GM23338 (cell line): ENCODE results near the gene SGCG. TPM values are rescaled to one million over a fixed set of nuclear protein-coding genes. Genes with fewer than 3 reads are reported as not detected.

Experiments used
- ATAC-seq: fragments of 200-7000 bp; cut with Tn5 transposase; 3 replicates; pipeline ENCODE4 v1.9.1; 2020
- DNase-seq: peaks from one replicate; pipeline ENCODE4 v3.0.0-alpha.2; 2015; ENCODE audit warnings: low spot score
- H2AFZ ChIP-seq: fragments of 200-600 bp; sonication (generic); 2 replicates; pipeline ENCODE4 v1.8.0; 2016; ENCODE audit warnings: antibody characterized with exemption, mild to moderate bottlenecking, moderate library complexity
- H3F3A ChIP-seq: fragments of 200-600 bp; sonication (generic); replicated peaks from 2 replicates; pipeline ENCODE4 v1.8.0; 2017; ENCODE audit warnings: antibody characterized with exemption, mixed run types, low read depth
- H3K27ac ChIP-seq: fragments of 200-600 bp; sonication (generic); 2 replicates; pipeline ENCODE4 v1.6.1; 2016; ENCODE audit warnings: low read depth
- H3K27me3 ChIP-seq: fragments of 200-600 bp; sonication (generic); 2 replicates; pipeline ENCODE4 v1.8.0; 2016; ENCODE audit warnings: mild to moderate bottlenecking, mixed run types, moderate library complexity; ENCODE audit not compliant: insufficient read depth
- H3K36me3 ChIP-seq: fragments of 200-600 bp; sonication (generic); 2 replicates; pipeline ENCODE4 v1.8.0; 2016; ENCODE audit warnings: mild to moderate bottlenecking; ENCODE audit not compliant: insufficient read depth
- H3K4me1 ChIP-seq: fragments of 200-600 bp; sonication (generic); 2 replicates; pipeline ENCODE4 v1.8.0; 2016; ENCODE audit warnings: mild to moderate bottlenecking, moderate library complexity; ENCODE audit not compliant: insufficient read depth
- H3K4me2 ChIP-seq: fragments of 200-600 bp; sonication (generic); 2 replicates; pipeline ENCODE4 v1.7.1; 2017; ENCODE audit warnings: mixed run types
- H3K4me3 ChIP-seq: fragments of 200-600 bp; sonication (generic); 2 replicates; pipeline ENCODE4 v1.6.1; 2016; ENCODE audit warnings: mixed run types
- H3K79me2 ChIP-seq: fragments of 200-600 bp; sonication (generic); replicated peaks from 2 replicates; pipeline ENCODE4 v1.8.0; 2017; ENCODE audit warnings: mild to moderate bottlenecking; ENCODE audit not compliant: insufficient read depth
- H3K9me2 ChIP-seq: fragments of 200-600 bp; sonication (generic); 2 replicates; pipeline ENCODE4 v1.8.0; 2017; ENCODE audit not compliant: insufficient read depth
- H4K20me1 ChIP-seq: fragments of 200-600 bp; sonication (generic); replicated peaks from 2 replicates; pipeline ENCODE4 v1.8.0; 2017; ENCODE audit warnings: mild to moderate bottlenecking; ENCODE audit not compliant: insufficient read depth
- H3K27ac Mint-ChIP-seq: 2 replicates; pipeline ENCODE4 v1.8.0; 2020; ENCODE audit warnings: inconsistent platforms, mild to moderate bottlenecking, moderate library complexity, mixed read lengths
- H3K27me3 Mint-ChIP-seq: 3 replicates; pipeline ENCODE4 v1.8.0; 2022; ENCODE audit warnings: low read depth, mild to moderate bottlenecking, moderate library complexity, mixed read lengths, inconsistent platforms; ENCODE audit not compliant: insufficient read depth, poor library complexity
- H3K36me3 Mint-ChIP-seq: 3 replicates; pipeline ENCODE4 v1.8.0; 2021; ENCODE audit warnings: low read depth, mild to moderate bottlenecking, inconsistent platforms, moderate library complexity, mixed read lengths
- H3K4me1 Mint-ChIP-seq: 3 replicates; pipeline ENCODE4 v1.8.0; 2020; ENCODE audit warnings: mild to moderate bottlenecking, inconsistent platforms, mixed read lengths
- H3K4me3 Mint-ChIP-seq: 3 replicates; pipeline ENCODE4 v1.8.0; 2021; ENCODE audit warnings: moderate library complexity, mild to moderate bottlenecking, inconsistent platforms, mixed read lengths
- H3K9me3 Mint-ChIP-seq: 3 replicates; pipeline ENCODE4 v1.8.0; 2020; ENCODE audit warnings: moderate library complexity, mild to moderate bottlenecking, inconsistent platforms, mixed read lengths
- CREB1 ChIP-seq: fragments of 250-450 bp; sonication (Bioruptor Pico); IDR thresholded peaks from 2 replicates; pipeline ENCODE4 v1.5.0; 2020; ENCODE audit warnings: low read depth, mild to moderate bottlenecking, moderate library complexity
- EZH2 ChIP-seq: fragments of 200-600 bp; sonication (generic); IDR thresholded peaks from one replicate; pipeline ENCODE4 v1.8.0; 2017; ENCODE audit warnings: antibody characterized with exemption, mild to moderate bottlenecking, low read depth; ENCODE audit not compliant: unreplicated experiment
- EZH2phosphoT487 ChIP-seq: fragments of 200-600 bp; sonication (generic); IDR thresholded peaks from one replicate; pipeline ENCODE4 v1.8.1; 2018; ENCODE audit warnings: antibody characterized with exemption; ENCODE audit not compliant: unreplicated experiment
- JUNB ChIP-seq: IDR thresholded peaks from one replicate; pipeline ENCODE4 v1.6.1; 2016; ENCODE audit warnings: antibody characterized with exemption; ENCODE audit not compliant: unreplicated experiment
- NANOG ChIP-seq: IDR thresholded peaks from 2 replicates; pipeline ENCODE4 v1.6.1; 2016; ENCODE audit warnings: antibody characterized with exemption, borderline replicate concordance
- POLR2AphosphoS5 ChIP-seq: IDR thresholded peaks from 2 replicates; pipeline ENCODE4 v1.6.1; 2016; ENCODE audit warnings: antibody characterized with exemption, low read depth
- STAT1 ChIP-seq: IDR thresholded peaks from one replicate; pipeline ENCODE4 v1.6.1; 2016; ENCODE audit warnings: antibody characterized with exemption; ENCODE audit not compliant: unreplicated experiment
- ZNF114 ChIP-seq: fragments of 250-450 bp; sonication (Bioruptor Pico); IDR thresholded peaks from 2 replicates; pipeline ENCODE4 v1.5.0; 2020; ENCODE audit warnings: mild to moderate bottlenecking, moderate library complexity
- ZNF331 ChIP-seq: fragments of 250-450 bp; sonication (Bioruptor Pico); IDR thresholded peaks from 2 replicates; pipeline ENCODE4 v1.5.0; 2020; ENCODE audit warnings: low read depth, mild to moderate bottlenecking, moderate library complexity
- ZNF462 ChIP-seq: fragments of 250-450 bp; sonication (Bioruptor Pico); IDR thresholded peaks from 2 replicates; pipeline ENCODE4 v1.5.0; 2020; ENCODE audit warnings: mild to moderate bottlenecking, moderate library complexity
- polyA plus RNA-seq: library from polyadenylated mRNA; unstranded; fragments of >200 nt; fragmentation: Nextera tagmentation; extraction: Ambion mirVana; gene quantifications from 2 replicates; pipeline ENCODE4 v1.2.1, GENCODE V29; 2016
- total RNA-seq: library from RNA; depleted of rRNA; stranded (reverse); fragments of >200 nt; shearing (Covaris generic); gene quantifications from 2 replicates; pipeline ENCODE4 v1.2.3, GENCODE V29; 2014
- TF ChIP-seq, protein P1 (sequence below): IDR thresholded peaks from one replicate; pipeline ENCODE4 v1.6.1; 2018; ENCODE audit warnings: antibody characterized with exemption; ENCODE audit not compliant: unreplicated experiment
- TF ChIP-seq, protein P2 (sequence below): IDR thresholded peaks from 2 replicates; pipeline ENCODE4 v1.6.1; 2016; ENCODE audit warnings: antibody characterized with exemption
- TF ChIP-seq, protein P3 (sequence below), 2 experiments: fragments of 200-600 bp in 1 of 2; sonication (generic) in 1 of 2; conservative IDR thresholded peaks; 2 replicates each; pipeline versions ENCODE4 v1.5.1 to v1.6.1; 2016 to 2017; ENCODE audit warnings: antibody characterized with exemption in 2 of 2, low read depth in 2 of 2, mild to moderate bottlenecking in 2 of 2, moderate library complexity in 1 of 2

Gene SGCG
- total and polyA plus RNA-seq, 2 experiments from 2014 or later: not detected

- TF ChIP-seq ZNF331 (CRISPR knock-in tag): no peak
- TF ChIP-seq EZH2phosphoT487: no peak
- TF ChIP-seq ZNF462 (CRISPR knock-in tag): no peak
- no peak for TF ChIP-seq STAT1
- TF ChIP-seq, protein P1, sequence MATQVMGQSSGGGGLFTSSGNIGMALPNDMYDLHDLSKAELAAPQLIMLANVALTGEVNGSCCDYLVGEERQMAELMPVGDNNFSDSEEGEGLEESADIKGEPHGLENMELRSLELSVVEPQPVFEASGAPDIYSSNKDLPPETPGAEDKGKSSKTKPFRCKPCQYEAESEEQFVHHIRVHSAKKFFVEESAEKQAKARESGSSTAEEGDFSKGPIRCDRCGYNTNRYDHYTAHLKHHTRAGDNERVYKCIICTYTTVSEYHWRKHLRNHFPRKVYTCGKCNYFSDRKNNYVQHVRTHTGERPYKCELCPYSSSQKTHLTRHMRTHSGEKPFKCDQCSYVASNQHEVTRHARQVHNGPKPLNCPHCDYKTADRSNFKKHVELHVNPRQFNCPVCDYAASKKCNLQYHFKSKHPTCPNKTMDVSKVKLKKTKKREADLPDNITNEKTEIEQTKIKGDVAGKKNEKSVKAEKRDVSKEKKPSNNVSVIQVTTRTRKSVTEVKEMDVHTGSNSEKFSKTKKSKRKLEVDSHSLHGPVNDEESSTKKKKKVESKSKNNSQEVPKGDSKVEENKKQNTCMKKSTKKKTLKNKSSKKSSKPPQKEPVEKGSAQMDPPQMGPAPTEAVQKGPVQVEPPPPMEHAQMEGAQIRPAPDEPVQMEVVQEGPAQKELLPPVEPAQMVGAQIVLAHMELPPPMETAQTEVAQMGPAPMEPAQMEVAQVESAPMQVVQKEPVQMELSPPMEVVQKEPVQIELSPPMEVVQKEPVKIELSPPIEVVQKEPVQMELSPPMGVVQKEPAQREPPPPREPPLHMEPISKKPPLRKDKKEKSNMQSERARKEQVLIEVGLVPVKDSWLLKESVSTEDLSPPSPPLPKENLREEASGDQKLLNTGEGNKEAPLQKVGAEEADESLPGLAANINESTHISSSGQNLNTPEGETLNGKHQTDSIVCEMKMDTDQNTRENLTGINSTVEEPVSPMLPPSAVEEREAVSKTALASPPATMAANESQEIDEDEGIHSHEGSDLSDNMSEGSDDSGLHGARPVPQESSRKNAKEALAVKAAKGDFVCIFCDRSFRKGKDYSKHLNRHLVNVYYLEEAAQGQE: no peak
- no peak for TF ChIP-seq CREB1 (CRISPR knock-in tag)
- TF ChIP-seq EZH2: no peak
- TF ChIP-seq JUNB: no peak
- TF ChIP-seq POLR2AphosphoS5: no peak
- TF ChIP-seq, protein P2, sequence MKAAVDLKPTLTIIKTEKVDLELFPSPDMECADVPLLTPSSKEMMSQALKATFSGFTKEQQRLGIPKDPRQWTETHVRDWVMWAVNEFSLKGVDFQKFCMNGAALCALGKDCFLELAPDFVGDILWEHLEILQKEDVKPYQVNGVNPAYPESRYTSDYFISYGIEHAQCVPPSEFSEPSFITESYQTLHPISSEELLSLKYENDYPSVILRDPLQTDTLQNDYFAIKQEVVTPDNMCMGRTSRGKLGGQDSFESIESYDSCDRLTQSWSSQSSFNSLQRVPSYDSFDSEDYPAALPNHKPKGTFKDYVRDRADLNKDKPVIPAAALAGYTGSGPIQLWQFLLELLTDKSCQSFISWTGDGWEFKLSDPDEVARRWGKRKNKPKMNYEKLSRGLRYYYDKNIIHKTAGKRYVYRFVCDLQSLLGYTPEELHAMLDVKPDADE: no peak
- no peak for TF ChIP-seq ZNF114 (CRISPR knock-in tag)
- TF ChIP-seq, protein P3, sequence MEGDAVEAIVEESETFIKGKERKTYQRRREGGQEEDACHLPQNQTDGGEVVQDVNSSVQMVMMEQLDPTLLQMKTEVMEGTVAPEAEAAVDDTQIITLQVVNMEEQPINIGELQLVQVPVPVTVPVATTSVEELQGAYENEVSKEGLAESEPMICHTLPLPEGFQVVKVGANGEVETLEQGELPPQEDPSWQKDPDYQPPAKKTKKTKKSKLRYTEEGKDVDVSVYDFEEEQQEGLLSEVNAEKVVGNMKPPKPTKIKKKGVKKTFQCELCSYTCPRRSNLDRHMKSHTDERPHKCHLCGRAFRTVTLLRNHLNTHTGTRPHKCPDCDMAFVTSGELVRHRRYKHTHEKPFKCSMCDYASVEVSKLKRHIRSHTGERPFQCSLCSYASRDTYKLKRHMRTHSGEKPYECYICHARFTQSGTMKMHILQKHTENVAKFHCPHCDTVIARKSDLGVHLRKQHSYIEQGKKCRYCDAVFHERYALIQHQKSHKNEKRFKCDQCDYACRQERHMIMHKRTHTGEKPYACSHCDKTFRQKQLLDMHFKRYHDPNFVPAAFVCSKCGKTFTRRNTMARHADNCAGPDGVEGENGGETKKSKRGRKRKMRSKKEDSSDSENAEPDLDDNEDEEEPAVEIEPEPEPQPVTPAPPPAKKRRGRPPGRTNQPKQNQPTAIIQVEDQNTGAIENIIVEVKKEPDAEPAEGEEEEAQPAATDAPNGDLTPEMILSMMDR (conservative IDR thresholded peaks at IDR 0.05; ENCODE audit: low read depth in 2 of 2): no peak
- TF ChIP-seq NANOG: no peak
- no peaks in the 10 kb centered on the region for H3K9me3 Mint-ChIP-seq
These were observed 176.6 kb downstream of the SGCG start for GRCh38 chr13:23357349-23357748.

More at GRCh38 chr13:23357349-23357748, 176.6 kb downstream of the SGCG start:
- 0 out of 2 replicates have a peak, but pooled peaks cover 6% of the 10 kb centered on the region for H3K79me2 ChIP-seq
- Mint-ChIP-seq H3K27ac (no peak overlapping the region), H3K4me3 (no peak overlapping the region), H3K27me3 (peaks cover 4% of the 10 kb centered on the region), H3K36me3 (peaks cover 58% of the 10 kb centered on the region), H3K4me1 (0 out of 3 replicates have a peak, but pooled peaks cover 2% of the 10 kb centered on the region)
- ATAC-seq (no peak), DNase-seq (no peak)
- H4K20me1 ChIP-seq: no peaks in the 10 kb centered on the region; the same call in none of the 2 replicates
- H3K4me2 ChIP-seq: no peak overlapping the region
- H3K9me2 ChIP-seq: no peaks in the 10 kb centered on the region
- H3K27me3 ChIP-seq: no peaks in the 10 kb centered on the region
- H3K27ac ChIP-seq: no peak overlapping the region
- peaks cover 38% of the 10 kb centered on the region for H3K36me3 ChIP-seq
- no peak overlapping the region for H3K4me3 ChIP-seq
- no peak overlapping the region for H2AFZ ChIP-seq
- no peaks in the 10 kb centered on the region for H3K4me1 ChIP-seq
- H3F3A ChIP-seq: no peaks in the 10 kb centered on the region
